WI38 (cell line): ENCODE data around the gene NEK3.

Experiments used
- H3K4me3 ChIP-seq: 2 replicates; pipeline ENCODE4 v1.5.1; 2011; ENCODE audit warnings: low read depth, mild to moderate bottlenecking, control low read depth, low read length
- CTCF ChIP-seq: IDR thresholded peaks from 2 replicates; pipeline ENCODE4 v1.5.1; 2012; ENCODE audit warnings: low read depth, mild to moderate bottlenecking, control low read depth, low read length

NEK3 gene

GRCh38 chr13:52130641-52131040 is 28.8 kb downstream of the NEK3 start:
- no peak for TF ChIP-seq CTCF

GRCh38 chr13:52128714-52129700 is 30.4 kb downstream of the NEK3 start, which contains the start of gene NEK5:
Gene NEK5, minus strand, starts transcription at chr13:52129073. Its CDS starts 1,591 bp downstream, at chr13:52127482.
- peak; percentile 67 for TF ChIP-seq CTCF
- H3K4me3 ChIP-seq: peak within 1 kb of the TSS; percentile 72

More at GRCh38 chr13:52130641-52131040, 28.8 kb downstream of the NEK3 start:
- no peak overlapping the region for H3K4me3 ChIP-seq

DNA sequence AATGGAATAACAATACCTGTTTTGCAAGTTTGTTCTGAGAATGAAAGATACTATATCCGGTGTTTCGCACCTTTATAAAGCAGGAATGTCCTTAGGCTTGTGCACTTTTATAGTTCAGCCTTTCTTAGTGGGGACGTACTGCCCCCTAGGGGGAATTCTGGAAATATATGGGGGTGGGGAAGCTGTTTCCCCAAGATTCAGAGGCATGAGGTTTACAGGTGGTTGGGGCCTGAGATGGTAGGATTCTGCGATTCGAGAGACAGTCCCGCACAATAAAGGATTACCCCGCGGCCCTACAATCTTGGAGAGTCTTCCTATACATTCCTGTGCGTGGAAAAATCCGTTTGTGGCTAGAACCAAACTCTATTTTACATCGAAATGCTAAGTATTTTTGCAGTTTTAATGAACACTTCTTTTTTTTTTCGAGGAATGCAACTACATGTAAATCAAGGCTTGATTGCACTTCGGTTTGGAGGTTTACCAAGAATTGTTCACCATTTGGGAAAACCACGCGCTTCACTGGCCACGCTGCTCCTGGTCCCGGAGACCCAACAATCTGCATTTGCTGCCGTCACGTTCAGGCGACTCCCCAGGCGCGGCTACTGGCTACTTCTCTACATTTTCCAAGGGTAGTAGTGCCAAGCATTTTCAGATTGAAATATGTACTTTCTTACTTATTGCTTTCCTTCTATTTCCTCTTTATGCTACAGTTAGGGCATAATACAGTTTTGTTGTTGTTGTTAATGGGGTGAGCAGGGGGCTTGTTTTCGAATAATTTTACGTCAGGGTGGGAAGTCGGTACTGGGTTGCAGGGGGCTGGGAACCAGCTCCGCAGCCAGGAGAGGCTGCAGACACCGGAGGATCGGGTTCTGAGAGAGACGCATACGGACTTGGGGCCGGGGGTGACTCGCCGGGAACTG is 31.4 kb downstream of the NEK3 start:
- TF ChIP-seq CTCF: peak; percentile 69

DNA sequence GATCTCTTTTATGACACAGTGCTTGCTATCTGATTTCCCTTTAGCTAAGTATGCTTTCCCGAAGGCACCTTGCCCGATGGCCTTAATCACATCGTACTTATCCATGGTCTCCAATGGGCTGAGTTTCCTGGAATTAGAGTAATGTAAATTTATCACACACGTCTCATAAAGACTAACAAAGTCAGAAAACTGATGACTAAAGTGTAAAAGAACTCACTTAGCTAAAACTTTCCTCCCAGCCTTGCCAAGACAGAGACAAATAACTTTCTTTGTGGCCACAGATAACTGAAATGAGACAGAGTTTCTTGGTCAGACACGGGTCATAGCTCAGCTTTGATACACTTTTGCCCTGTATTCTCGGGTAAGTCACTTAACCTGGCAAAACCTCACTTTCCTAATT is 32.0 kb downstream of the NEK3 start:
- no peak for TF ChIP-seq CTCF
- H3K4me3 ChIP-seq: no peak overlapping the region

More for the DNA sequence above, 31.4 kb downstream of the NEK3 start:
- peak overlapping the region; percentile 72 for H3K4me3 ChIP-seq

GRCh38 chr13:52125547-52125946 is 33.9 kb downstream of the NEK3 start:
- no peak for TF ChIP-seq CTCF
- H3K4me3 ChIP-seq: no peak overlapping the region

- TF ChIP-seq CTCF: no peak
- H3K4me3 ChIP-seq: no peak overlapping the region
These were observed 40.8 kb downstream of the NEK3 start for GRCh38 chr13:52118595-52118994.
